HCT116 (cell line): ENCODE results near the gene RNF166. TPM values are rescaled to one million over a fixed set of nuclear protein-coding genes. Genes with fewer than 3 reads are reported as not detected.

Experiments used
- ATF3 ChIP-seq: IDR thresholded peaks from 2 replicates; pipeline ENCODE4 v1.6.1; 2012
- CEBPB ChIP-seq: IDR thresholded peaks from 2 replicates; pipeline ENCODE4 v1.6.1; 2012; ENCODE audit warnings: low read depth
- CTCF ChIP-seq, 3 experiments: fragments of 200-600 bp in 1 of 3; sonication (generic) in 1 of 3; IDR thresholded peaks in 2 of 3; conservative IDR thresholded peaks in 1 of 3; 2 replicates each; pipeline ENCODE4 v1.5.1; 2012 to 2017; ENCODE audit warnings: low read depth in 2 of 3, low read length in 2 of 3, antibody characterized with exemption in 1 of 3, borderline replicate concordance in 1 of 3, control low read depth in 1 of 3, mild to moderate bottlenecking in 1 of 3, mixed read lengths in 1 of 3, mixed run types in 1 of 3, moderate library complexity in 1 of 3; ENCODE audit not compliant: insufficient read depth in 1 of 3
- ELF1 ChIP-seq: IDR thresholded peaks from 2 replicates; pipeline ENCODE4 v1.6.1; 2012; ENCODE audit warnings: low read depth, borderline replicate concordance
- EZH2 ChIP-seq: fragments of 200-600 bp; sonication (generic); IDR thresholded peaks from 2 replicates; pipeline ENCODE4 v1.6.1; 2017; ENCODE audit warnings: antibody characterized with exemption, mixed run types
- EZH2phosphoT487 ChIP-seq: fragments of 200-600 bp; IDR thresholded peaks from 2 replicates; pipeline ENCODE4 v1.6.1; 2018; ENCODE audit warnings: antibody characterized with exemption, borderline replicate concordance
- POLR2A ChIP-seq: IDR thresholded peaks from 2 replicates; pipeline ENCODE4 v1.7.0; 2011; ENCODE audit warnings: borderline replicate concordance; ENCODE audit not compliant: insufficient read depth, insufficient read length; ENCODE audit errors: extremely low read depth
- SIN3A ChIP-seq: IDR thresholded peaks from 2 replicates; pipeline ENCODE4 v1.6.1; 2012; ENCODE audit warnings: low read depth
- SP1 ChIP-seq: IDR thresholded peaks from 2 replicates; pipeline ENCODE4 v1.6.1; 2012; ENCODE audit warnings: low read depth
- YY1 ChIP-seq: IDR thresholded peaks from 2 replicates; pipeline ENCODE4 v1.6.1; 2011; ENCODE audit warnings: low read length, low read depth, moderate library complexity, mild to moderate bottlenecking; ENCODE audit not compliant: insufficient replicate concordance; ENCODE audit errors: extremely low read depth
- ZBTB33 ChIP-seq: IDR thresholded peaks from 2 replicates; pipeline ENCODE4 v1.6.1; 2011; ENCODE audit warnings: mild to moderate bottlenecking, low read length, moderate library complexity; ENCODE audit not compliant: insufficient replicate concordance; ENCODE audit errors: extremely low read depth
- ZFX ChIP-seq: fragments of 450-650 bp; IDR thresholded peaks from 2 replicates; pipeline ENCODE4 v1.6.1; 2017
- total RNA-seq: library from RNA; stranded (reverse); gene quantifications from one replicate; pipeline ENCODE4 v1.2.1, GENCODE V29; 2021; ENCODE audit not compliant: unreplicated experiment

RNF166 gene
- total RNA-seq, 1 experiment from 2014 or later, result 39.4 TPM

- TF ChIP-seq ZBTB33, result no peak
- TF ChIP-seq POLR2A, result no peak
- no peak for TF ChIP-seq ZFX
- TF ChIP-seq ELF1, result no peak
- TF ChIP-seq ATF3, result no peak
- TF ChIP-seq EZH2phosphoT487, result no peak
- no peak for TF ChIP-seq SIN3A
- no peak for TF ChIP-seq CTCF (IDR thresholded peaks at IDR 0.05 in 2 of 3, conservative IDR thresholded peaks at IDR 0.05 in 1 of 3; ENCODE audit: borderline replicate concordance in 1 of 3, insufficient read depth in 1 of 3, low read depth in 2 of 3, low read length in 2 of 3)
- no peak for TF ChIP-seq SP1
- TF ChIP-seq CEBPB, result no peak
- TF ChIP-seq YY1, result no peak
- no peak for TF ChIP-seq EZH2
These were observed 32.2 kb upstream of the RNF166 start (continued) for GRCh38 chr16:88738151-88739084.
